Neural cell (in vitro differentiated cells): Measurements from ENCODE around the gene ENAM.

Source experiments
- CTCF ChIP-seq: fragments of 450-650 bp; IDR thresholded peaks from 2 replicates; pipeline ENCODE4 v1.5.1; 2014; ENCODE audit warnings: antibody characterized with exemption, mild to moderate bottlenecking, moderate library complexity; ENCODE audit not compliant: poor library complexity, severe bottlenecking
- EP300 ChIP-seq: fragments of 450-650 bp; conservative IDR thresholded peaks from 2 replicates; pipeline ENCODE4 v1.6.1; 2014; ENCODE audit warnings: antibody characterized with exemption, mild to moderate bottlenecking, moderate library complexity; ENCODE audit not compliant: poor library complexity, severe bottlenecking
- EZH2 ChIP-seq: fragments of 200-600, 300-800 bp; shearing (Covaris generic), sonication (generic); IDR thresholded peaks from 2 replicates; pipeline ENCODE4 v1.6.1; 2014; ENCODE audit warnings: antibody characterized with exemption, low read length, borderline replicate concordance, mild to moderate bottlenecking; ENCODE audit not compliant: insufficient read depth, poor library complexity, severe bottlenecking
- MXI1 ChIP-seq: fragments of 450-650 bp; conservative IDR thresholded peaks from 2 replicates; pipeline ENCODE4 v1.6.1; 2014; ENCODE audit warnings: antibody characterized with exemption, mild to moderate bottlenecking; ENCODE audit not compliant: poor library complexity, severe bottlenecking
- POLR2AphosphoS5 ChIP-seq: IDR thresholded peaks from 2 replicates; pipeline ENCODE4 v1.6.1; 2012
- SMC3 ChIP-seq: fragments of 450-650 bp; conservative IDR thresholded peaks from 2 replicates; pipeline ENCODE4 v1.6.1; 2014; ENCODE audit warnings: antibody characterized with exemption, mild to moderate bottlenecking, moderate library complexity; ENCODE audit not compliant: poor library complexity
- TAF1 ChIP-seq: IDR thresholded peaks from 2 replicates; pipeline ENCODE4 v1.6.1; 2012; ENCODE audit warnings: low read depth

DNA sequence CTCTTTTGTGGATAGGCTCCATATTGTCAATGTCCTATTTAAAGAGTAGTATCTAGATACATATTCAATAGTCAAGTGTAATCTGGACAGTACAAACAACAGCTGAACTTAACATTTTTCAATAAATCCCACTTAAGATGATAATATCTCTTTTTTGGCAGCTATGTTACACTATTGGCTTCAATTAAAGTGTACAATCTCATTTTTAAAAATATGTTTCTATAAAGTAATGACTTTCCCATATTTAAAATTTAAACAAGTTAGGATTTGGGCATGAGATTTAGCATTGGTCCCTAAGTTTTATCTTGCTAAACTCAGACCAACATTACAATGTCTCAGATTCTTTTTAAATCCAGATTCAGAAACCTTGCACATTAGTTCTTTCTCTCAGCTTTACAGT lies 45.6 kb downstream of the ENAM start:
- no peak for TF ChIP-seq CTCF
- TF ChIP-seq SMC3, result no peak
- TF ChIP-seq POLR2AphosphoS5, result no peak
- no peak for TF ChIP-seq EP300
- no peak for TF ChIP-seq MXI1
- no peak for TF ChIP-seq EZH2
- no peak for TF ChIP-seq TAF1
